Ovary (tissue), 10 donors: ENCODE measurements around the gene TMPRSS11E. TPM values are rescaled to one million over a fixed set of nuclear protein-coding genes. Genes with fewer than 3 reads are reported as not detected.
"Not testable (repeated sequence)": the region's sequence is repeated elsewhere in the genome, so short reads cannot be mapped to it uniquely, and the experiment has no call there.

Experiments used
- DNase-seq, 5 donors: peaks; one replicate each; pipeline ENCODE4 v3.0.0-alpha.2; 2019 to 2020
- H3K27ac ChIP-seq, 2 donors: fragments of 200-600 bp; one replicate each; pipeline versions ENCODE4 v1.5.1 to v1.8.0; 2019 to 2022
- H3K27me3 ChIP-seq: fragments of 200-600 bp; one replicate; pipeline ENCODE4 v1.8.0; 2022
- H3K36me3 ChIP-seq: fragments of 200-600 bp; sonication (generic); one replicate; pipeline ENCODE4 v1.5.1; 2019
- H3K4me1 ChIP-seq: one replicate; pipeline ENCODE4 v1.8.1; 2013; ENCODE audit warnings: mild to moderate bottlenecking, moderate library complexity; ENCODE audit not compliant: insufficient read depth
- H3K4me3 ChIP-seq: fragments of 200-600 bp; sonication (generic); one replicate; pipeline ENCODE4 v1.5.1; 2017
- H3K9me3 ChIP-seq, 2 donors: fragments of 200-600 bp in 1 of 2; sonication (generic) in 1 of 2; one replicate each; pipeline versions ENCODE4 v1.5.1 to v1.8.1; 2013 to 2019; ENCODE audit warnings: mild to moderate bottlenecking in 1 of 2, moderate library complexity in 1 of 2
- EP300 ChIP-seq: sonication (generic); formaldehyde crosslinking; IDR thresholded peaks from one replicate; pipeline ENCODE4 v1.6.1; 2017; ENCODE audit warnings: antibody characterized with exemption
- POLR2A ChIP-seq: fragments of 450-650 bp; IDR thresholded peaks from one replicate; pipeline ENCODE4 v1.6.1; 2017; ENCODE audit warnings: antibody characterized with exemption, mild to moderate bottlenecking, moderate library complexity
- WGBS, 3 donors: extraction: QIAGEN DNeasy Blood & Tissue Kit in 1 of 3; methylation state at CpG; one replicate each; pipeline versions ENCODE4 v1.1.5 to v1.1.7; 2013 to 2017; 5-methylcytosine and 5-hydroxymethylcytosine counted together
- intact Hi-C, 4 donors: fragments of 100-400 bp; cut with DNase I; formaldehyde crosslinking; loops; one replicate each; pipeline versions ENCODE4 v1.11.0 to v1.15.1; 2022 to 2023
- long read RNA-seq, 3 donors: library from polyadenylated mRNA in 2 of 3; unstranded in 2 of 3; transcript quantifications; one replicate each; pipeline ENCODE4 v2.0.0 and lab custom pipeline, GENCODE V29; 2021 to 2026
- polyA plus RNA-seq, 2 donors: library from polyadenylated mRNA; stranded (reverse); fragments of 200-250 nt in 1 of 2; fragments of 350-450 nt in 1 of 2; fragmentation: Illumina TruSeq in 1 of 2; extraction: RNeasy Lipid Tissue Mini Kit (QIAGEN cat#74804) in 1 of 2; gene quantifications; one replicate each; pipeline ENCODE4 v1.2.3, GENCODE V29; 2013 to 2014
- total RNA-seq, 7 donors: library from RNA; depleted of rRNA in 2 of 7; stranded (reverse); fragments of >200 nt in 2 of 7; fragmentation: NEBNext Ultra II Directional in 3 of 7; extraction: Animal tissue kit (Norgen Biotek cat#: 25700) in 3 of 7; gene quantifications; one replicate each; pipeline versions ENCODE4 v1.1.0 to v1.2.4, GENCODE V29; 2016 to 2023
- TF ChIP-seq, protein P1 (sequence below), 3 donors: fragments of 450-650 bp in 2 of 3; fragments of 200-600 bp in 1 of 3; IDR thresholded peaks; one replicate each; pipeline versions ENCODE4 v1.5.1 to v1.8.0; 2016 to 2022; ENCODE audit warnings: antibody characterized with exemption in 3 of 3, mild to moderate bottlenecking in 1 of 3
- donor health status: DM: no; HTN: no; CAD: no; lungs with moderate emphysema.
- donor health status: DM: no; HTN: no; CAD: no.
- donor health status: Bipolar disorder and iron deficiency.
- donor health status: DM: yes; HTN: yes; CAD: no.
- donor health status: DM: no; HTN: no; CAD: no.
- donor health status: DM: yes; HTN: yes; CAD: no.

Gene TMPRSS11E, protein sequence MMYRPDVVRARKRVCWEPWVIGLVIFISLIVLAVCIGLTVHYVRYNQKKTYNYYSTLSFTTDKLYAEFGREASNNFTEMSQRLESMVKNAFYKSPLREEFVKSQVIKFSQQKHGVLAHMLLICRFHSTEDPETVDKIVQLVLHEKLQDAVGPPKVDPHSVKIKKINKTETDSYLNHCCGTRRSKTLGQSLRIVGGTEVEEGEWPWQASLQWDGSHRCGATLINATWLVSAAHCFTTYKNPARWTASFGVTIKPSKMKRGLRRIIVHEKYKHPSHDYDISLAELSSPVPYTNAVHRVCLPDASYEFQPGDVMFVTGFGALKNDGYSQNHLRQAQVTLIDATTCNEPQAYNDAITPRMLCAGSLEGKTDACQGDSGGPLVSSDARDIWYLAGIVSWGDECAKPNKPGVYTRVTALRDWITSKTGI
- total RNA-seq (not detected), polyA plus RNA-seq (not detected)
- long read RNA-seq, donor 1, result 0 reads
- long read RNA-seq, donor 2, result 0 reads
- long read RNA-seq, donor 3, result 0 reads

DNA sequence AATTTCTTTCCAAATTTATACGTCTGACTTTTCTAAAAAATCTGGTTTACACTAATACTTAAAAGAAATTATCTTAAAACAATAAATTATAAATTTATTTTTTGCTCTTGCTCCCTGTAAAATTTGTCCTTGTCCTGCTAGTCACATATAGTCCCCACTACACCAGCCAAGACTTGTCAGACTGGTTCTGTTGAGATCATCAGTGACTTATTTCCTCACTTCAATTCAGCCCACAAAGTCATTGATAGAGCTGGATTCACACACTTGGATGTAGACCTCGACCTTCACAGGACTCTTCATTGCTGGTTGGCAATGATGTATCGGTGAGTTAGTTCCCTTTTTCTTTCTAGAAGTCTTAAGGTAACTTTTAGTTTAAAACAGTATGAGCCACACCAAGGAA, at the start of gene TMPRSS11E:
Gene TMPRSS11E (plus strand): TSS at position 263 of the 400 bp plus-strand sequence. CDS start 50 bp downstream, at position 313.
- TF ChIP-seq, protein P1, sequence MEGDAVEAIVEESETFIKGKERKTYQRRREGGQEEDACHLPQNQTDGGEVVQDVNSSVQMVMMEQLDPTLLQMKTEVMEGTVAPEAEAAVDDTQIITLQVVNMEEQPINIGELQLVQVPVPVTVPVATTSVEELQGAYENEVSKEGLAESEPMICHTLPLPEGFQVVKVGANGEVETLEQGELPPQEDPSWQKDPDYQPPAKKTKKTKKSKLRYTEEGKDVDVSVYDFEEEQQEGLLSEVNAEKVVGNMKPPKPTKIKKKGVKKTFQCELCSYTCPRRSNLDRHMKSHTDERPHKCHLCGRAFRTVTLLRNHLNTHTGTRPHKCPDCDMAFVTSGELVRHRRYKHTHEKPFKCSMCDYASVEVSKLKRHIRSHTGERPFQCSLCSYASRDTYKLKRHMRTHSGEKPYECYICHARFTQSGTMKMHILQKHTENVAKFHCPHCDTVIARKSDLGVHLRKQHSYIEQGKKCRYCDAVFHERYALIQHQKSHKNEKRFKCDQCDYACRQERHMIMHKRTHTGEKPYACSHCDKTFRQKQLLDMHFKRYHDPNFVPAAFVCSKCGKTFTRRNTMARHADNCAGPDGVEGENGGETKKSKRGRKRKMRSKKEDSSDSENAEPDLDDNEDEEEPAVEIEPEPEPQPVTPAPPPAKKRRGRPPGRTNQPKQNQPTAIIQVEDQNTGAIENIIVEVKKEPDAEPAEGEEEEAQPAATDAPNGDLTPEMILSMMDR (IDR thresholded peaks at IDR 0.05), result no peak
- no peak for TF ChIP-seq POLR2A
- no peak for TF ChIP-seq EP300
- Histone ChIP-seq H3K36me3 (no peaks in the 10 kb centered on the region), H3K9me3 (no peaks in the 10 kb centered on the region), H3K4me3 (no peak within 1 kb of the TSS), H3K4me1 (no peaks in the 10 kb centered on the region), H3K27me3 (no peaks in the 10 kb centered on the region), H3K27ac (no peak within 1 kb of the TSS)
- 51 to 61% (median 51%) methylated on average over 3 of the region's 3 CpGs for WGBS, 3 donors
- no peak for DNase-seq
- intact Hi-C loops, result no loop called here

DNA sequence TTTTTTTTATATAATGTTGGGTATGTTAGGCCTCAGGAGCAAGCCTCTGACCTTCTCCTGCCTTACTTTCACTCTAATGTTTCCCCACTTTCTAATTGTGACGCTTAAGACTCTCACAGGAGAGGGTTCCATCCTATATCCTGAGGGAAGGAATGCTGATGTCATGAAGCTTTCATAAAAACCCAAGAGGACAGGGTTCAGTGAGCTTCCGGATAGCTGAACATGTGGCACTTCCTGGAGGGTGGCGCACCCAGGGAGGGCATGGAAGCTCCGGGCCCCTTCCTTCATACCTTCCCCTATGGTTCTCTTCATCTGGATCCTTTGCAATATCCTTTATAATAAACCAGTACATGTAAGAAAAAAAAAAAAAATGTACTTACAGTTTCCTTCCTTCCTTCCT, 48.0 kb upstream of the TMPRSS11E start:
- Histone ChIP-seq H3K4me1 (no peaks in the 10 kb centered on the region), H3K27me3 (no peaks in the 10 kb centered on the region), H3K4me3 (no peak overlapping the region), H3K27ac (no peak overlapping the region), H3K9me3 (no peaks in the 10 kb centered on the region), H3K36me3 (no peaks in the 10 kb centered on the region)
- no peak for DNase-seq
- whole genome bisulfite sequencing, 3 donors, result 90 to 94% (median 92%) methylated on average over 4 of the region's 4 CpGs
- intact Hi-C loops, result no loop called here
- no peak for TF ChIP-seq EP300
- TF ChIP-seq, protein P1 (IDR thresholded peaks at IDR 0.05), result no peak
- no peak for TF ChIP-seq POLR2A

DNA sequence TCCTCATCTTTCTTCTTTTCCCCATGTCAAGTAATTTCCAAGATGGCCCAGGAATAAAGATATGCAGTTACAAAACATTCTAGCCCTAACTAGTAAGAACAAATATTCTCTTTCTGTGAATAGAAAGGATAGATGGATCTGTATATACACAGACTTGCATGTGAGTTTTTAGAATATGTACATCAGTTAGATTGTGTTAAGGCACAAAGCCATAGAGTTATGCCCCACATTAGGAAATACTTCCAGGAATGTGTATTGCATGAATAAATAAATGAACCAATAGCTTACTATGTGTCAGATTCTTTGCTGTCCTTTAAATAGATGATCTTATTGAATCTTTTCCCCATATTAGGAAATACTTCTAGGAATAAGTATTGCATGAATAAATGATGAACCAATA, 46.0 kb upstream of the TMPRSS11E start:
- Histone ChIP-seq H3K4me3 (no peak overlapping the region), H3K27me3 (no peaks in the 10 kb centered on the region), H3K9me3 (no peaks in the 10 kb centered on the region), H3K4me1 (no peaks in the 10 kb centered on the region), H3K36me3 (no peaks in the 10 kb centered on the region), H3K27ac (no peak overlapping the region)
- intact Hi-C loops, result no loop called here
- DNase-seq, result no peak
- TF ChIP-seq POLR2A, result no peak
- TF ChIP-seq, protein P1 (IDR thresholded peaks at IDR 0.05), result no peak
- TF ChIP-seq EP300, result no peak

DNA sequence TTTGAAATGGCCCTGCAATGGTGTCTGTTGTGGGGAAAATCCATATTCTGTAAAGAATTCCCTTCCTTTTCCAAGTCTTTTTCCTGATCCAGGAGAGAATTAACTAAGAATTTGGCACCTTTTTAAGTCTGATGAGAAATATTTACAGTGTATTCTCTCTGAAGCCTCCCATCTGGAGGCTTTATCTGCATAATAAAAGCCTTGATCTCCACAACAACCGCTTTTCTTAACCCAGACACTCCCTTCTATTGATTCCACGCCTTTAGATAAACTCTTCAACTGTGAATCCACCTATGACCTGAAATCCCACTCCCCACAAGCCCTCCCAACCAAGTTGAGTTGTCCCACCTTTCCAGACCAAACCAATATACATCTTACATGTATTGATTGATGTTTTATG, 43.1 kb upstream of the TMPRSS11E start:
- DNase-seq, result no peak
- Histone ChIP-seq H3K27me3 (no peaks in the 10 kb centered on the region), H3K4me1 (no peaks in the 10 kb centered on the region), H3K9me3 (no peaks in the 10 kb centered on the region), H3K36me3 (no peaks in the 10 kb centered on the region), H3K4me3 (no peak overlapping the region), H3K27ac (no peak overlapping the region)
- TF ChIP-seq, protein P1 (IDR thresholded peaks at IDR 0.05), result no peak
- TF ChIP-seq EP300 (no peak), POLR2A (no peak)
- intact Hi-C loops, result no loop called here
- WGBS, 3 donors, result 19 to 23% (median 21%) methylated on average over 2 of the region's 2 CpGs

DNA sequence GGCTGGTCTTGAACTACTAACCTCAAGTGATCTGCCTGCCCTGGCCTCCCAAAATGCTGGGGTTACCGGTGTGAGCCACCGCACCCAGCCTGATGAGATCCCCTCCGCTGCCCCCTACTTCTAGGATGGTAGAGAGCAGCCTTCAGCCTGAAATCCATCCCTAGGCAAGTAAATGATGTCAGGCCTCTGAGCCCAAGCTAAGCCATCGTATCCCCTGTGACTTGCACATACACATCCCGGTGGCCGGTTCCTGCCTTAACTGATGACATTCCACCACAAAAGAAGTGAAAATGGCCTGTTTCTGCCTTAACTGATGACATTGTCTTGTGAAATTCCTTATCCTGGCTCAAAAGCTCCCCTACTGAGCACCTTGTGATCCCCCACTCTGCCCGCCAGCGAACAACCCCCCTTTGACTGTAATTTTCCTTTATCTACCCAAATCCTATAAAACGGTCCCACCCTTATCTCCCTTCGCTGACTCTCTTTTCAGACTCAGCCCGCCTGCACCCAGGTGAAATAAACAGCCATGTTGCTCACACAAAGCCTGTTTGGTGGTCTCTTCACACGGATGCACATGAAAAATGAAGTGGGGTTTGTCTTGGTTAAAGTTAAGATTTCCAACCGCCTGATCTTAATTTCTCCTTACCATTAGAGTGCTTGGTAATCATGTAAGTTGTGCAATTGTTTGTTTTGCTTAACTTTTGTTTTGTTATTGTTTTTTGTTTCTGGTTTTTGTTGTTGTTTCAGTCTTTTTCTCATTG, 41.4 kb upstream of the TMPRSS11E start:
- H3K36me3 ChIP-seq, intact Hi-C loops, H3K27ac ChIP-seq, H3K27me3 ChIP-seq, H3K4me3 ChIP-seq, H3K4me1 ChIP-seq, H3K9me3 ChIP-seq, DNase-seq: not testable (repeated sequence)
- 80 to 94% (median 93%) methylated on average over 13 of the region's 13 CpGs for WGBS, 3 donors
